ENCODE measurements around the gene PRKAB1. TPM values are rescaled to one million over a fixed set of nuclear protein-coding genes. Genes with fewer than 3 reads are reported as not detected.

PRKAB1 gene
- total and polyA plus RNA-seq, 9 of the 15 experiments (the other 6 are each of a cell fraction or from before 2014, with no cell fraction given): 32.6 to 94.2 (median 63.8) TPM

GRCh38 chr12:119661882-119662281 is 6.1 kb upstream of the PRKAB1 start (continued):
- TF ChIP-seq ZHX1 (conservative IDR thresholded peaks at IDR 0.05; ENCODE audit: low read length) (no peak), ZNF165 (CRISPR knock-in tag; IDR thresholded peaks at IDR 0.05; ENCODE audit: borderline replicate concordance) (no peak), ZNF583 (CRISPR knock-in tag; IDR thresholded peaks at IDR 0.05) (no peak), RNF219 (CRISPR knock-in tag; IDR thresholded peaks at IDR 0.05) (no peak), ZBTB7A (IDR thresholded peaks at IDR 0.05; ENCODE audit: borderline replicate concordance, control insufficient read depth, low read depth, low read length) (no peak), MEIS2 (IDR thresholded peaks at IDR 0.05; ENCODE audit: partially characterized antibody) (no peak), MYNN (IDR thresholded peaks at IDR 0.05) (no peak), MYNN (CRISPR knock-in tag; IDR thresholded peaks at IDR 0.05) (no peak), PTBP1 (IDR thresholded peaks at IDR 0.05; ENCODE audit: low read depth, low read length) (no peak), CTBP1 (IDR thresholded peaks at IDR 0.05; ENCODE audit: borderline replicate concordance) (peak; percentile 68), KLF6 (CRISPR knock-in tag; IDR thresholded peaks at IDR 0.05; ENCODE audit: borderline replicate concordance) (no peak), TCF3 (CRISPR knock-in tag; IDR thresholded peaks at IDR 0.05) (peak; percentile 83), NEUROD1 (IDR thresholded peaks at IDR 0.05; ENCODE audit: borderline replicate concordance, low read depth, low read length, partially characterized antibody) (no peak), RERE (CRISPR knock-in tag; IDR thresholded peaks at IDR 0.05; ENCODE audit: borderline replicate concordance) (no peak), MAZ (CRISPR knock-in tag; conservative IDR thresholded peaks at IDR 0.05 in 1 of 2, IDR thresholded peaks at IDR 0.05 in 1 of 2) (no peak), TEAD4 (IDR thresholded peaks at IDR 0.05; ENCODE audit: low read length) (peak; percentile 89), TEAD4 (CRISPR knock-in tag; IDR thresholded peaks at IDR 0.05; ENCODE audit: borderline replicate concordance) (no peak)

Data from K562 (cell line).